Peyer's patch (tissue), 4 donors: ENCODE results near the gene SCCPDH.

Source experiments
- CTCF ChIP-seq, 6 experiments: fragments of 450-650 bp in 4 of 6; fragments of 200-600 bp in 2 of 6; sonication (generic) in 1 of 6; IDR thresholded peaks; one replicate each; pipeline ENCODE4 v1.5.1; 2017 to 2019; ENCODE audit warnings: antibody characterized with exemption in 6 of 6, mild to moderate bottlenecking in 3 of 6, moderate library complexity in 1 of 6
- POLR2A ChIP-seq, 2 donors: fragments of 450-650 bp; IDR thresholded peaks; one replicate each; pipeline ENCODE4 v1.5.1; 2017; ENCODE audit warnings: antibody characterized with exemption in 2 of 2, mild to moderate bottlenecking in 2 of 2, moderate library complexity in 2 of 2

- no peak for TF ChIP-seq CTCF (IDR thresholded peaks at IDR 0.05)
- TF ChIP-seq POLR2A (IDR thresholded peaks at IDR 0.05), result no peak
Measured at GRCh38 chr1:246790364-246790763, 66.2 kb downstream of the SCCPDH start.
